Smooth muscle cell (in vitro differentiated cells): Measurements from ENCODE around the gene FNBP1. TPM values are rescaled to one million over a fixed set of nuclear protein-coding genes. Genes with fewer than 3 reads are reported as not detected.
"Not testable (repeated sequence)": the region's sequence is repeated elsewhere in the genome, so short reads cannot be mapped to it uniquely, and the experiment has no call there.

Source experiments
- DNase-seq: peaks from one replicate; lab custom pipeline; 2025; ENCODE audit not compliant: unreplicated experiment; lab: John Stamatoyannopoulos, UW
- H2AFZ ChIP-seq: fragments of 200-600 bp; sonication (generic); 2 replicates; pipeline ENCODE4 v1.6.0; 2016; ENCODE audit warnings: antibody characterized with exemption, low read depth, mild to moderate bottlenecking
- H3F3A ChIP-seq: fragments of 200-600 bp; sonication (generic); 2 replicates; pipeline ENCODE4 v1.6.0; 2017; ENCODE audit warnings: antibody characterized with exemption, low read depth
- H3K27ac ChIP-seq: fragments of 200-600 bp; sonication (generic); 2 replicates; pipeline ENCODE4 v1.5.1; 2016; ENCODE audit warnings: low read depth, mild to moderate bottlenecking
- H3K27me3 ChIP-seq: fragments of 200-600 bp; sonication (generic); 2 replicates; pipeline ENCODE4 v1.6.1; 2016; ENCODE audit warnings: low read depth, mild to moderate bottlenecking
- H3K36me3 ChIP-seq: fragments of 200-600 bp; sonication (generic); 2 replicates; pipeline ENCODE4 v1.5.1; 2016; ENCODE audit warnings: low read depth
- H3K4me1 ChIP-seq: fragments of 200-600 bp; sonication (generic); 2 replicates; pipeline ENCODE4 v1.5.1; 2016; ENCODE audit warnings: low read depth
- H3K4me2 ChIP-seq: fragments of 200-600 bp; sonication (generic); 2 replicates; pipeline ENCODE4 v1.6.0; 2016; ENCODE audit warnings: mild to moderate bottlenecking
- H3K4me3 ChIP-seq: fragments of 200-600 bp; sonication (generic); 2 replicates; pipeline ENCODE4 v1.5.1; 2016; ENCODE audit warnings: mild to moderate bottlenecking
- H3K79me2 ChIP-seq: fragments of 200-600 bp; sonication (generic); 2 replicates; pipeline ENCODE4 v1.6.0; 2016; ENCODE audit warnings: low read depth, mild to moderate bottlenecking
- H3K9ac ChIP-seq: fragments of 200-600 bp; sonication (generic); 2 replicates; pipeline ENCODE4 v1.6.0; 2016; ENCODE audit warnings: low read depth
- H3K9me3 ChIP-seq: fragments of 200-600 bp; sonication (generic); replicated peaks from 2 replicates; pipeline ENCODE4 v1.5.1; 2016; ENCODE audit warnings: low read depth
- H4K20me1 ChIP-seq: fragments of 200-600 bp; sonication (generic); 2 replicates; pipeline ENCODE4 v1.6.0; 2016; ENCODE audit warnings: low read depth
- CTCF ChIP-seq: fragments of 200-600 bp; sonication (generic); IDR thresholded peaks from 2 replicates; pipeline ENCODE4 v1.5.1; 2017; ENCODE audit warnings: borderline replicate concordance, mild to moderate bottlenecking, antibody characterized with exemption; ENCODE audit not compliant: insufficient read depth, poor library complexity, severe bottlenecking
- WGBS: methylation state at CpG from one replicate; pipeline ENCODE4 v1.1.7; 2016; ENCODE audit warnings: low lambda C conversion rate; 5-methylcytosine and 5-hydroxymethylcytosine counted together
- polyA plus RNA-seq: library from polyadenylated mRNA; unstranded; fragments of >200 nt; fragmentation: Nextera tagmentation; extraction: Ambion mirVana; gene quantifications from 2 replicates; pipeline ENCODE4 v1.2.1, GENCODE V29; 2016
- total RNA-seq: library from RNA; depleted of rRNA; stranded (reverse); fragments of >200 nt; gene quantifications from 2 replicates; pipeline ENCODE4 v1.2.3, GENCODE V29; 2014

The FNBP1 gene
- total and polyA plus RNA-seq, 2 experiments from 2014 or later, result 17.1 to 17.2 TPM

DNA sequence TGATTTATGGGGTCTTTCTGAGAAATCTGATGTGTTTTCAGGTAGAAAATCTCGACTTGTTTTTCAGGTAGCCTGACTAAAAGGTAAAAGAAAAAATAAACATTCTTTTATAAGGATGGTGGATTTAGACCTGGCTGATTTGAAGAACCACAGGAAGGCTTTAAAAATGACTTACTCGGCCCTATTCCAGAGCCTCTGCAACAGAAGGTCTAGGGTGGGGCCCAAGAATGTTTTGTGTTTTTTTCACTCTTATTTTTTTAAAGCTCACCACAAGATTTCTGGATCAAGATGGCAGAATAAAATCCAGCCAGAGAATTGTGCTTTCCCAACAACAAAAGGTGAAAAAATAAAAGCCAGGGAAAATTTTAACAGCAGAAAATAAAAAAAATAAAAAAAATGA lies 59.1 kb downstream of the FNBP1 start:
- H3K79me2 ChIP-seq, result peaks cover 74% of the 10 kb centered on the region
- no peaks in the 10 kb centered on the region for H4K20me1 ChIP-seq
- no peak for TF ChIP-seq CTCF
- no peaks in the 10 kb centered on the region for H3K9me3 ChIP-seq
- no peaks in the 10 kb centered on the region for H3K4me1 ChIP-seq
- H3K27ac ChIP-seq, result peak overlapping the region; percentile 4
- H3K36me3 ChIP-seq, result peaks cover 2% of the 10 kb centered on the region
- H3K4me2 ChIP-seq, result no peak overlapping the region
- H3K27me3 ChIP-seq, result no peaks in the 10 kb centered on the region
- no peak for DNase-seq
- 50% methylated on average over 2 of the region's 2 CpGs for WGBS
- no peak overlapping the region for H2AFZ ChIP-seq
- no peaks in the 10 kb centered on the region for H3F3A ChIP-seq
- no peak overlapping the region for H3K9ac ChIP-seq
- H3K4me3 ChIP-seq, result no peak overlapping the region

DNA sequence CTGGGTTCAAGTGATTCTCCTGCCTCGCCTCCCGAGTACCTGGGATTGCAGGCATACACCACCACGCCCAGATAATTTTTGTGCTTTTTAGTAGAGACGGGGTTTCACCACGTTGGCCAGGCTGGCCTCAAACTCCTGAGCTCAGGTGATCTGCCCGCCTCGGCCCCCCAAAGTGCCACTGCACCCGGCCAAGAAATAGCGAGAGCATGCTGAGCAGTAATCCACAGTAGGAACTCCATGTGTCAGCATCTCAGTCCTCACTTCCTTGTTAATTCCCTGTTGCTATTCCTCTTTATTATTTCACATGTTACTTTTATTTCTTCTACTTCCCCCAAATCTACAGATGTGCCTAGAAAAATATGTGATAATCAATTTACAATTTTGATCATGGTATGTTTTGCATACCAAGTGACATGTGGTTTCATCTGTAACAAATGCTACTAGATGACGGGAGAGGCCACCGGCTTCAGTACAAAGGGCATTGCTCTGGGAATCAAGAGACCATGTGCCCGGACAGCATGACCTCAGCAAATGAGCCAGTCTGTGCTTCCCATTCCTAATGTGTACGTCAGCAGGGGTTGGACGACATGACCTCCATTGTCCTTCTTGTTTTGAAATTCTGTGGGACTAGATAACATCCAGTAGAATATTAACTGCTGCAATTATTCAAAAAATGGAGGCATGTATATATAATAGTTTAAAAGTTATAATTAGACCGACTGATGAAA lies 61.6 kb downstream of the FNBP1 start:
- no peak overlapping the region for H3K4me2 ChIP-seq
- WGBS, result 93% methylated on average over 15 of the region's 15 CpGs
- H3K4me1 ChIP-seq, result no peaks in the 10 kb centered on the region
- H3K9ac ChIP-seq, result no peak overlapping the region
- H4K20me1 ChIP-seq, result no peaks in the 10 kb centered on the region
- H3K27ac ChIP-seq, result no peak overlapping the region
- no peaks in the 10 kb centered on the region for H3F3A ChIP-seq
- no peak for TF ChIP-seq CTCF
- H3K9me3 ChIP-seq, result no peaks in the 10 kb centered on the region
- no peak overlapping the region for H2AFZ ChIP-seq
- peaks cover 4% of the 10 kb centered on the region for H3K36me3 ChIP-seq
- no peaks in the 10 kb centered on the region for H3K27me3 ChIP-seq
- peaks cover 55% of the 10 kb centered on the region for H3K79me2 ChIP-seq
- no peak overlapping the region for H3K4me3 ChIP-seq
- DNase-seq, result no peak

DNA sequence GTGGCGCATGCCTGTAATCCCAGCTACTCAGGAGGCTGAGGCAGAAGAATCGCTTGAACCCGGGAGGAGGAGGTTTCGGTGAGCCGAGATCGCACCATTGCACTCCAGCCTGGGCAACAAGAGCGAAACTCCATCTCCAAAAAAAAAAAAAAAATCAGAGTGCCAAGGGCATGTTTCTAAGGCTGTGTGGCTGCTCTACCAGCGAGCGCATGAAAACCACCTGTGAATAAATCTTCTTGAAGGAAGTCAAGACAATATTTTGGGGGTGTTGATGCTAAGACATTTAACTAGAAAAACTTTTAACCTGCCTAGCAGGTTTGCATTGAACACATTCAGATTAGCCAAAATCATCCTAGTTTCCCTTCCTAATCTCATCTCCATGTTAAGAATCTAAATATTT lies 62.8 kb downstream of the FNBP1 start:
- not testable (repeated sequence) for H3K4me2 ChIP-seq, H4K20me1 ChIP-seq, H3K4me1 ChIP-seq, H3K27ac ChIP-seq, H2AFZ ChIP-seq, H3K27me3 ChIP-seq, H3K9me3 ChIP-seq, H3K36me3 ChIP-seq, H3F3A ChIP-seq, H3K9ac ChIP-seq, H3K4me3 ChIP-seq, DNase-seq
- peaks cover 46% of the 10 kb centered on the region for H3K79me2 ChIP-seq
- 92% methylated on average over 9 of the region's 9 CpGs for WGBS

- no peaks in the 10 kb centered on the region for H3K27me3 ChIP-seq
- WGBS, result 98% methylated on average over 8 of the region's 8 CpGs
These were observed 63.8 kb downstream of the FNBP1 start for GRCh38 chr9:129979071-129979745.

More at GRCh38 chr9:129979071-129979745, 63.8 kb downstream of the FNBP1 start:
- Histone ChIP-seq H3K79me2 (peaks cover 38% of the 10 kb centered on the region), H3K9ac (no peak overlapping the region), H3K4me2 (no peak overlapping the region), H3K4me1 (no peaks in the 10 kb centered on the region), H4K20me1 (no peaks in the 10 kb centered on the region), H2AFZ (no peak overlapping the region), H3K9me3 (no peaks in the 10 kb centered on the region), H3K4me3 (no peak overlapping the region), H3F3A (no peaks in the 10 kb centered on the region), H3K27ac (no peak overlapping the region), H3K36me3 (peaks cover 4% of the 10 kb centered on the region)
- TF ChIP-seq CTCF, result no peak
- no peak for DNase-seq
